SJSA1 (cell line): ENCODE measurements around the gene ARMC6. TPM values are rescaled to one million over a fixed set of nuclear protein-coding genes. Genes with fewer than 3 reads are reported as not detected.
"Not testable (repeated sequence)": the region's sequence is repeated elsewhere in the genome, so short reads cannot be mapped to it uniquely, and the experiment has no call there.

ENCODE experiments used
- DNase-seq, 2 experiments: peaks; one replicate each; pipeline ENCODE4 v3.0.0-alpha.2; 2015 to 2020; ENCODE audit warnings: low spot score in 2 of 2, low read depth in 1 of 2
- H3K27ac ChIP-seq: fragments of 250-450 bp; sonication (Bioruptor Pico); 2 replicates; pipeline ENCODE4 v1.5.1; 2020; ENCODE audit warnings: mild to moderate bottlenecking, moderate library complexity
- H3K27me3 ChIP-seq: fragments of 250-450 bp; sonication (Bioruptor Pico); replicated peaks from 2 replicates; pipeline ENCODE4 v1.5.1; 2020; ENCODE audit warnings: mild to moderate bottlenecking, moderate library complexity
- H3K36me3 ChIP-seq: fragments of 250-450 bp; sonication (Bioruptor Pico); 2 replicates; pipeline ENCODE4 v1.5.1; 2020; ENCODE audit warnings: mild to moderate bottlenecking
- H3K4me1 ChIP-seq: fragments of 250-450 bp; sonication (Bioruptor Pico); replicated peaks from 2 replicates; pipeline ENCODE4 v1.6.1; 2021; ENCODE audit warnings: mild to moderate bottlenecking
- H3K4me3 ChIP-seq: fragments of 250-450 bp; sonication (Bioruptor Pico); 2 replicates; pipeline ENCODE4 v1.5.1; 2020; ENCODE audit warnings: mild to moderate bottlenecking
- H3K9me3 ChIP-seq: fragments of 250-450 bp; sonication (Bioruptor Pico); replicated peaks from 2 replicates; pipeline ENCODE4 v1.5.1; 2020; ENCODE audit warnings: mild to moderate bottlenecking
- total RNA-seq: library from RNA; depleted of rRNA; stranded (reverse); fragments of >200 nt; shearing (Covaris generic); gene quantifications from 2 replicates; pipeline ENCODE4 v1.2.3, GENCODE V29; 2014

The ARMC6 gene
- total RNA-seq, 1 experiment from 2014 or later, result 54.9 TPM

DNA sequence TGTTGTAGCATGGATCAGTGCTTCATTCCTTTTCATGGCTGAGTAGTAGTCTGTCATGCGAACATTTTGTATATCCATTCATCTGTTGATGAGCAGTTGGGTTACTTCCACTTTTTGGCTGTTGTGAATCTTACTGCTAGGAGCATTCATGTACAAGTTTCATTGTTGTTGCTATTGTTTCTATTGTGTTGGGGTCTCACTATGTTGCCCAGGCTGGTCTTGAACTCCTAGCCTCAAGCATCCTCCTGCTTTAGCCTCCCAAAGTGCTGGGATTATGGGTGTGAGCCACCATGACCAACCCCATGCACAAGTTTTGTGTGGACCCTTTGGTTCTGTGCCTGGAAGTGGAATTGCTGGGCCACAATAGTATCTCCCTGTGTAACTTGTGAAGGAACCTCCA lies 46.2 kb downstream of the ARMC6 start:
- Histone ChIP-seq H3K27me3 (no peaks in the 10 kb centered on the region), H3K4me3 (no peak overlapping the region), H3K9me3 (no peaks in the 10 kb centered on the region), H3K27ac (no peak overlapping the region), H3K36me3 (no peaks in the 10 kb centered on the region), H3K4me1 (no peaks in the 10 kb centered on the region)
- no peak for DNase-seq

GRCh38 chr19:19081642-19082151 lies 48.3 kb downstream of the ARMC6 start:
- Histone ChIP-seq H3K27ac (no peak overlapping the region), H3K9me3 (no peaks in the 10 kb centered on the region), H3K4me3 (no peak overlapping the region), H3K27me3 (no peaks in the 10 kb centered on the region), H3K4me1 (no peaks in the 10 kb centered on the region), H3K36me3 (no peaks in the 10 kb centered on the region)
- DNase-seq, result no peak

DNA sequence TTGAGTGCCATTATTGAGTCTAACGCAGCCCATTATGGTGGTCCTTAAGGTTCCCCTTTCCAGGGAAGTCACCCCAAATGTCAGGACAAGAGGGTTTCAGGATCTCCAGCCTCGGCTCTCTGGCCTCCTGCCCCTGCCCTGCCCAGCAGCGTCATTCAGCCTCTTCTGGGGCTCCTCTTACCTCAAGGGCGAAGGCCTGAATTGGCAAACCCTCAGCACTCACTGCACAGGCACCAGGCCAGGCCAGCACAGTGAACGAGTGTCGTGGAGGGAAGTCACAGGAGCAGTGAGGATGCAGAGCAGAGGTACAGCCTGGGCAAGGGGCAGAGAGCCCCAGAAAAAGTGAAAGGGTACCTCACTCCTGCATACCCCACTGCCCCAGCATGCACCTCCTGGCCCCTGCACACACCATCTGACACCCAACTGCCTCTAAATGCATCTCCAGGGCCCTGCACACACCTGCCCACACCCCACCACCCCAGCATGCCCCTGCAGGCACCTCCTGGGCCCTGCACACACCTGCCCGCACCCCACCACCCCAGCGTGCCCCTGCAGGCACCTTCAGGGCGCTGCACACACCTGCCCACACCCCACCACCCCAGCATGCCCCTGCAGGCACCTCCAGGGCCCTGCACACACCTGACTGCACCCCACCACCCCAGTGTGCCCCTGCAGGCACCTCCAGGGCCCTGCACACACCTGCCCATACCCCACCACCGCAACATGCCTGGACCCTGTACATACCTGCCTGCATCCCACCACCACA lies 50.2 kb downstream of the ARMC6 start:
- no peak overlapping the region for H3K27ac ChIP-seq

DNA sequence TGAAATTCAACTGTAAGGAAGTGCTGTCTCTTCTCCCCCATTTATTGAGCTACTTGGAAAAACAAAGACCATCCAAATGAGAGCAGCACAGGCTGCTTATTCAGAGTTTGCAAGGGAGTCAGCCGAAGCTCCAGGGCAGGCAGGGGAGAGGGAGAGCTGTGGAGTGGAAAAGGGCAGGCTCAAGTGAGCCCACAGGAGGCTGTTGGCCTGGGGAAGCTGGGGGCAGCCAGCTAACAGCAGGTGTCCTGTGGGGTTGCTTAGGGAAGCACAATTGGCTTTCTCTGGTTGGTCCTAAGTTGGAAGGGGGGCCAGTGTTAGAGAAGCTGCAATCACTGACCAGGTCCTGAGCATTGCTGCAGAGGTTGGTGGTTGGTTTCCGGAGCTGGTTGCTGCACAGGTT lies 54.3 kb downstream of the ARMC6 start:
- no peak overlapping the region for H3K27ac ChIP-seq
- no peaks in the 10 kb centered on the region for H3K4me1 ChIP-seq
- H3K27me3 ChIP-seq, result no peaks in the 10 kb centered on the region
- H3K9me3 ChIP-seq, result no peaks in the 10 kb centered on the region
- DNase-seq, result no peak
- no peaks in the 10 kb centered on the region for H3K36me3 ChIP-seq
- H3K4me3 ChIP-seq, result no peak overlapping the region

More for the DNA sequence above, 50.2 kb downstream of the ARMC6 start:
- H3K36me3 ChIP-seq, result no peaks in the 10 kb centered on the region
- no peak for DNase-seq
- no peaks in the 10 kb centered on the region for H3K4me1 ChIP-seq
- no peaks in the 10 kb centered on the region for H3K27me3 ChIP-seq
- H3K9me3 ChIP-seq, result no peaks in the 10 kb centered on the region
- H3K4me3 ChIP-seq, result no peak overlapping the region

DNA sequence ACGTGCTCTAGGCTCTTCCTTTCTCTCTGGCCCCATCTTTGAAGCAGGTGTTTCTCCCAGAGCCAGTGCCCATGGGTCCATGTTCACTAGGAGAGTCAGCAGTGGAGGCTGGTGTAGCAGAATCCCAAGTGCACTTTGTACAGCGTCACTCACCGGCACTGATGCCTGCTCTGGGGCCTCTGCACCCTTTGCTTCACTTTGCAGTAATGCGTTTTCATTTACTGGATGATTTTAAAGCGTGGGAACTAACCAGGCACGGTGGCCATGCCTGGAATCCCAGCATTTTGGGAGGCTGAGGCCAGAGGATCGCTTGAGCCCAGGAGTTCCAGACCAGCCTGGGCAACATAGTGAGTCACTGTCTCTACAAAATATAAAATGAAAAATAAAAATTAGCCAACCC lies 61.1 kb downstream of the ARMC6 start:
- no peaks in the 10 kb centered on the region for H3K27me3 ChIP-seq
- H3K4me1 ChIP-seq, result no peaks in the 10 kb centered on the region
- no peak overlapping the region for H3K4me3 ChIP-seq
- no peak overlapping the region for H3K27ac ChIP-seq
- H3K9me3 ChIP-seq, result no peaks in the 10 kb centered on the region
- no peak for DNase-seq
- no peaks in the 10 kb centered on the region for H3K36me3 ChIP-seq

DNA sequence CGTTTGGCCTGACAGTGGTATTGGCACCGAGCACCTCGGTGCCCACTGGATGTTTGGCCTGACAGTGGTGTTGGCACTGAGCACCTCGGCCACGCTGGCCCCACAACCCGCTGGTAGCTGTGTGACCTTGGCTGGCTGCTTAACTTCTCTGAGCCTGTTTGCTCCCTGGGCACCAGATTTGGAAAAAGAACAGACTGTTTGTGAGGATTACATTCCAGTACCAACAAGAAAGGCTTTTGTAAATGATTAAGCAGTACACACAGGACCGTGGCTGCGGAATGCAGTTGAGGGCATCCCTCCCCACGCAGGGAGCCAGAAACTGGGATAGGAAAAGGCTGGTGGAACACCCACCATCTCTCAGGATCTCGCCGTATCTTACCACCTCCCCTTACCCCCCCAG lies 62.3 kb downstream of the ARMC6 start:
- no peaks in the 10 kb centered on the region for H3K27me3 ChIP-seq
- no peak overlapping the region for H3K27ac ChIP-seq
- DNase-seq, result no peak
- no peaks in the 10 kb centered on the region for H3K4me1 ChIP-seq
- H3K4me3 ChIP-seq, result no peak overlapping the region
- no peaks in the 10 kb centered on the region for H3K36me3 ChIP-seq
- H3K9me3 ChIP-seq, result no peaks in the 10 kb centered on the region

- DNase-seq, result no peak
- H3K4me3 ChIP-seq, result no peak overlapping the region
- H3K9me3 ChIP-seq, result no peaks in the 10 kb centered on the region
- no peaks in the 10 kb centered on the region for H3K36me3 ChIP-seq
- no peak overlapping the region for H3K27ac ChIP-seq
- H3K4me1 ChIP-seq, result no peaks in the 10 kb centered on the region
- no peaks in the 10 kb centered on the region for H3K27me3 ChIP-seq
These were observed 63.5 kb downstream of the ARMC6 start for GRCh38 chr19:19096641-19097627.

DNA sequence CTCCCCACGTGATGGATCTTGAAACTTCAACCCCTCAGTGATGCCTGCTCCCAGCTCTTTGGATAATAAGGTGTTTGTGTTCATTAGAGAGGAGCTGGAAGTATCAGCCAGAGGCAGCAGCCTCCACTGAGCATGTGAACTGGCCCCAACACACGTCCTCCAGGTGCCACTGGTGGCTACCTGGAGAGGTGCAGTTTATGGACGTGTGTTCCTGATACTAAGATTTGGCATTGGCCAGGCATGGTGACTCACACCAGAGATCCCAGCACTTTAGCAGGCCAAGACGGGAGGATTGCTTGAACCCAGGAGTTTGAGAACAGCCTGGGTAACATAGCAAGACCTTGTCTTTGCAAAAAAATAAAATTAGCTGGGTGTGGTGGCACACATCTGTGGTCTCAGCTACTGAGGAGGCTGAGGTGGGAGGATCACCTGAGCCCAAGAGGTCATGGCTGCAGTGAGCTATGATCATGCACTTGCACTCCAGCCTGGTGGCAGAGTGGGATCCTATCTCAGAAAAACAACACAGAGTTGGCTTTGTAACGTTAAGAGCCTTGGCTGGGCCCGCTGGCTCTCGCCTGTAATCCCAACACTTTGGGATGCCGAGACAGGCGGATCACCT lies 64.8 kb downstream of the ARMC6 start:
- no peaks in the 10 kb centered on the region for H3K9me3 ChIP-seq
- no peaks in the 10 kb centered on the region for H3K4me1 ChIP-seq
- no peak overlapping the region for H3K4me3 ChIP-seq
- no peaks in the 10 kb centered on the region for H3K27me3 ChIP-seq
- DNase-seq, result no peak
- H3K27ac ChIP-seq, result no peak overlapping the region
- no peaks in the 10 kb centered on the region for H3K36me3 ChIP-seq

DNA sequence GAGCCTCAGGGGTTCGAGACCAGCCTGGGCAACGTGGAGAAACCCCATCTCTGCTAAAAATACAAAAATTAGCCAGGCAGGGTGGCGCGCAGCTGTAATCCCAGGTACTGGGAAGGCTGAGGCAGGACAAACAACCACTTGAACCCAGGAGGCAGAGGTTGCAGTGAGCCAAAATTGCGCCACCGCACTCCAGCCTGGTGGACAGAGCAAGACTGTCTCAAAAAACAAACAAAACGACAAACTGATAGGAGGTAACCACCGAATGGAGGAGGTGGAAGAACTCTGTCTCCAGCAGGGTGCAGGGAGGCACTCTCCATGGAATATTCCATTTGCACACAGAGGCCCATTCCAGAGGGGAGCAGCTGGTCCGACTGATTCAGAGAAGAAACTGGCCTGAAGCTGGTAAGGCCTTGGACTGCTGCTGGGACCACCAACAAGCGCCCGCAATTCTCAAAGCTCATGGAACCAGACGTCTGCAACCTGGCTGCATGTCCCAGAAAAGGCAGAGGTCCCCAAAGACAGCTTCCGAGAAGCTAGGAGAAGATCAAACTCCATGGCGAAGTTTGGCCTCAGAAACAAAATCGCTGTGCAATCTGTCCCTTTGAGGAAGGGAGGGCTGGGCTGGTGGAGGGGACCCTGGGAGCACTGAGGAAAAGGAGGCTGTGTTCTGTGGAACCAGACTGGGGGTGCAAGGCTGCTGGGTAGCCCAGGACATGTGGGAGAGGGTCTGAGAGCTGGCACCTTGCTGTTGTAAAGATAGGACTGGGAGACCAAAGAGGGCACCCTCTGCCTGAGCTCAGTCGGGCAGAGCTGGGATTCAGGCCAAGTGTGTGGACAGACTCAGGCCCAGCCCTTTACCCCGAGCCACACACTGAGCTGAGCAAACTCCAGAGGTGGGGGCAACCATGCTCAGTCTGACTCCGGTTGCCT lies 65.6 kb downstream of the ARMC6 start:
- no peaks in the 10 kb centered on the region for H3K9me3 ChIP-seq
- no peak overlapping the region for H3K27ac ChIP-seq
- no peaks in the 10 kb centered on the region for H3K27me3 ChIP-seq
- H3K36me3 ChIP-seq, result no peaks in the 10 kb centered on the region
- no peak for DNase-seq
- no peak overlapping the region for H3K4me3 ChIP-seq
- H3K4me1 ChIP-seq, result no peaks in the 10 kb centered on the region

DNA sequence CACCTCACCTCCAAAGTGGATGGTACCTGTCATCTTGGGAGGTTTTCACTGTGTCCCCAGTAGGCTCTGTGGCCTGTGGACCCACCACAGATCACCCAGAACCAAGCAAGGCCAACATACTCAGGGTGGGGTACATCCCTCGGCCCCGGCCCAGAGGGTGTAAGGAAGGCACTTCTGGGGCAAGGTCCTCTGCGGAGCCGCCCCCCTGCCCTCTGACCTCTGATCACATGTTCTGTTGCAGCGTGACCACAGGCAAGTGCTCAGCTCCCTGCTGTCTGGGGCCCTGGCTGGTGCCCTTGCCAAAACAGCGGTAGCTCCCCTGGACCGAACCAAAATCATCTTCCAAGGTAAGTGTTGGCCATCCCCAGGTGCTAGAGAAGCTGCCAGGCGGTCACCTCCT lies 68.1 kb downstream of the ARMC6 start:
- DNase-seq, result no peak
- Histone ChIP-seq H3K4me1 (no peaks in the 10 kb centered on the region), H3K36me3 (no peaks in the 10 kb centered on the region), H3K27me3 (no peaks in the 10 kb centered on the region), H3K9me3 (no peaks in the 10 kb centered on the region), H3K4me3 (no peak overlapping the region), H3K27ac (no peak overlapping the region)

GRCh38 chr19:19102566-19102965 lies 69.2 kb downstream of the ARMC6 start:
- H3K27ac ChIP-seq, H3K9me3 ChIP-seq, DNase-seq, H3K4me1 ChIP-seq, H3K4me3 ChIP-seq, H3K27me3 ChIP-seq, H3K36me3 ChIP-seq: not testable (repeated sequence)

DNA sequence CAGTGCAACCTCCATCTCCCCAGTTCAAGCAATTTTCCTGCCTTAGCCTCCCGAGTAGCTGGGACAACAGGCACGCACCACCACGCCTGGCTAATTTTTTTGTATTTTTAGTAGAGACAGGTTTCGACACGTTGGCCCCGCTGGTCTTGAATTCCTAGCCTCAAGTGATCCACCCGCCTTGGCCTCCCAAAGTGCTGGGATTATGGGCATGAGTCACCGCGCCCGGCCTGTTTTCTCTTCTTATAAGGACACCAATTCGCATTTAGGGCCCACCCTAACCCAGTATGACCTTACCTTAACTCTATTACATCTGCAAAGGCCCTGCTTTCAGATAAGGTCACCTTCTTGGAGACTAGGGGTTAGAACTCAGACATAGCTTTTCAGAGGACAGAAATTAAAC lies 69.8 kb downstream of the ARMC6 start:
- no peak for DNase-seq
- Histone ChIP-seq H3K4me3 (no peak overlapping the region), H3K27me3 (no peaks in the 10 kb centered on the region), H3K4me1 (no peaks in the 10 kb centered on the region), H3K9me3 (no peaks in the 10 kb centered on the region), H3K27ac (no peak overlapping the region), H3K36me3 (no peaks in the 10 kb centered on the region)
